Skin of body (tissue), 2 donors: Measurements from ENCODE around the gene LDLRAD3. TPM values are rescaled to one million over a fixed set of nuclear protein-coding genes. Genes with fewer than 3 reads are reported as not detected.

ENCODE experiments used
- DNase-seq: peaks from one replicate; lab custom pipeline; 2025; lab: John Stamatoyannopoulos, UW
- total RNA-seq: library from RNA; depleted of rRNA; stranded (reverse); fragments of >200 nt; gene quantifications from one replicate; pipeline ENCODE4 v1.2.3, GENCODE V29; 2014

The LDLRAD3 gene
- total RNA-seq, 1 donor from 2014 or later = 9.4 TPM

DNA sequence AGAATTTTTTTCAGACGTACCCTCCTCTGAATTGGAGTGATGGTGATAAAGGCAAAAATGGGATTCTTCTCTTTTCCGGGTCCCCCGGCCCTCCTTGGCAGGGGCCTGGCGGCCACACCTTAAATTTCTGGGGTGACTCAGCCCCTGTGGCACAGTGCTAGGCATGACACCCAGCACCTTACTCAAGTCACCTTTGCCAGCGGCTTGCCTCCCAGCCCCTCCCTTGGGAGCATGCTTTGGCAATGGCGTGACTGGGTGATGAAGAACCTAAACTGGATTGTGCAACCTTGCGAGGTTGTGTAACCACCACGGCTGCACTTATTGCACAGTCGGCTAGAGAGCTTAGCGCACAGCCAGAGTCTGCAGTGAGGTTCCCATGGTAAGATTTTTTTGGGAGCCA is 16.2 kb upstream of the LDLRAD3 start:
- no peak for DNase-seq

DNA sequence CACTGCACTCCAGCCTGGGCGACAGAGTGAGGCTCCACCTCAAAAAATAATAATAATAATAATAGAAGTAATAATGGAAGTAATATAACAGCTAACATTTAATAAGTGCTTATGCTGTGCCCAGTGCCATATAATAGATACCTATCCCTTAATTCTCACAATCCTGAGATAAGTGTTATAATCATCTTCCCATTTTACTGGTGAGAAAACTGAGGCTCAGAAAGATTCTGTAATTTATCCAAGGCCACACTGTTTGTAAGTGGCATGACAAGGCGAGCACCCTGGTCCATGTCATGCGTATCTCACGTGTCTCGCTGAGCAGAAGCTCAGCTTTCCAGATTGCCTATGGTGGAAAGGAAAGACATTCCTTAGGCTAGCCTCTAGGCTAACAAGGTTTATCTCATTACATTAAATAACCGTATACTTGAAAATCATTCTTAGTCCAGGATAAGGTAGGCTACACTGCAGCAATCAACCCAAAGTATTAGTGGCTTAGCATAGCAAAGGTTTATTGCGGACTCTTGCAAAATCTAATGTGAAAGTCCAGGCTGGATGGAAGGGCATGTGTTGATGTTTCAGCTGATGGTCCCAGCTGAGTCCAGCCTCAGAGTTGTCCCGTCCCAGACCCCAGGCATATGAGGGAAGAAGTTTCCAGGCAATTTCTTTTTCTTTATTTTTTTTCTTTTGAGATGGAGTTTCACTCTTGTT is 15.0 kb upstream of the LDLRAD3 start:
- no peak for DNase-seq

DNA sequence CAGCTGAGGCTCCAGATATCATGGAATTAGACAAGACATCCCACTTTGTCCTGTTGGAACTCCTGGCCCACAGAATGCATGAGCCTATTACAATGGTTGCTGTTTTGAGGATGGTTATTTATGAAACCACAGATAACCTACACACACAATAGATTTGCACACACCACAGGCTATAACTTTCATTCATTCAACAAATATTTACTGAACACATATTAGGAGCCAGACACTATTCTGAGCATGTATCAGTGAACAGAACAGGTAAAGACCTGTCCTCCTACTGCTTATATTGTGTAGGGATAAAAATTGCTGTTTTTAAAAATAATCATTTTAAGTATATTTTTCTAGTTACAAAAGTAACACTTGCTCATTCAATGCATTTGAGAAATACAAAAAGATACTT is 13.4 kb upstream of the LDLRAD3 start:
- DNase-seq = no peak

DNA sequence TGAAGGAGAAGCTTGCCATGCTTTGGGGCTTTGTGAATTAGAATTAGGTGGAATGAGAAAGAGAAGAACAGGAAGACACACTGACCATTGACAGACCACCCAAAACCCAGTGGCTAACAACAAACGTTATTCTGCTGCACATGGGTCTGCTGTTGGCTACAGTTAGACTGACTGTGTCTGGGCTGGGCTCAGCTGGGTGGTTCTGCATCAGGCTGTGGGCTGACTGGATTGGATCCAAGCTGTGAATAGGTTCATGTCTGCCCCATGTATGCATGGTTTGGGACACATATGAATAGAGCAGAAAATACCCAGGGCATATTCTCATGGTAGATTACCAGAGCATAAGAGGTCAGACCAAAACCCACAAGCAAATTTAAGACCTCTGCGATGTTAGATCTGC is 11.7 kb upstream of the LDLRAD3 start:
- no peak for DNase-seq

DNA sequence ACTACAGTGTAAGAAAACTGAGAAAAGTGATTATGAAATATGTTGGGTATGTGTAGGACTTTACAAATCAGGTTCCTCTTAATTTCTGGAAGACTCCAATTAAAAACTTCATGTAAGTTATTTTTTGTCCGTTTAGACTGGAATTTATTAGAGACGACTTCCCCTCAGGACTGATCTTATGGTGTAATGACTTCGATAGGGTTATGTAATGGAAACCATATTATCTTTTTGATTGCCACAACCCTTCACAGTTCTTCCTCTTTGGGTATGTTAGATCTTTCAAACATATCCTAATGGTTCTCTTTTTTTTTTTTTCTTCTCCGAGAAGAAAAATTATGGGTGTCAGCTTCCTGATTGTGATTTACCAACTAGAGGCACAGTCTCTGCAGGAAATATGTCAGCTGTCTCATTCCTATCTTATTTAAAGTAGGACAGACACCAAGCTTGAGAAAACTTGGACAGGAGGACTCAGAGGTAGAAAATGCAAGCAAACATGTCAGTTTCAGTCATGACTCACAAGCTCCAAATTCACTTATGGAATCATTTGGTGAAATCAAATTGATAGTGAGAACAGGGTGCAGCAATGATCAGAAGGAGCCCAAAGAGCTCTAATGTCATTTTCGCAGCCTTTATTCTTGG is 11.1 kb upstream of the LDLRAD3 start:
- DNase-seq = peak; percentile 71

DNA sequence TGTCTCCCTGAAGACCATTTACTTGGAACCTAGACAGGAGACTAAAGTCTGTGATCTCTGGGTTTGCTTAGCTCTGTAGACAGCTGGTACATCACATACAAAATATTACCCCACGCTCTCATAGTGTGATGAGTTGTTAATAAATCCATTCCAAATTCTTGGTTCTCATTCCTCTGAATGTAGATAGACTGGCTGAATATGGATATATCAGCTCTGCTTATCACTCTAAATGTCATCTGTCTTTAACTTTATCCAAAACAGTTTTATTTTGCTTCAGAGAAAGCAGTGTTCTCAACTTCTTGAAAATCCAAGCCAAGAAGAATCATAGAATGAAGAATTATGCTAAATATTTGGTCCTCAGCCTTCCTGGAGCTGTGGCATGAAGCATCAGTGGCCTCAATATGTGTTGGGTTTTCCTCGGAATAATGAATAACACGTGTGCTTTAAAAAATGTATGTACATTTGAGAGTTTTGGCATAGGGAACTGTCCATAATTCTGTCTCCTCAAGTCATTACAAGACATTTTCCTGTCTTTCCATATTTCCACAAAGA is 10.5 kb upstream of the LDLRAD3 start:
- peak; percentile 92 for DNase-seq

DNA sequence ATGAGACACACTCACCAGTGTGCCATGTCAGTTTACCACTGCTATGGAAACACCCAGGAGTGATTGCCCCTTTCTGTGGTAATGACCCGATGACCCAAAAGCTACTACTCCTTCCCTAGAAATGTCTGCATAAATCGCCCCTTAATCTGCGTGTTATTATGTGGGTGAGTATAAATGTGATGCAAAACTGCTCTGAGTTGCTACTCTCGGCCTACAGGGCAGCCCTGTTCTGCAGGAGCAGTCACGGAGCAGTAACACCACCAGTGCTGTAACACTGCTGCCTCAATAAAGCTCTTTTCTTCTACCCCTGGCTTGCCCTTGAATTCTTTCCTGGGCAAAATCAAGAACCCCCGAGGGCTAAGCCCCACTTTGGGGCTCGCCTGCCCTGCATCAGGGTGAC is 9.6 kb upstream of the LDLRAD3 start:
- no peak for DNase-seq

DNA sequence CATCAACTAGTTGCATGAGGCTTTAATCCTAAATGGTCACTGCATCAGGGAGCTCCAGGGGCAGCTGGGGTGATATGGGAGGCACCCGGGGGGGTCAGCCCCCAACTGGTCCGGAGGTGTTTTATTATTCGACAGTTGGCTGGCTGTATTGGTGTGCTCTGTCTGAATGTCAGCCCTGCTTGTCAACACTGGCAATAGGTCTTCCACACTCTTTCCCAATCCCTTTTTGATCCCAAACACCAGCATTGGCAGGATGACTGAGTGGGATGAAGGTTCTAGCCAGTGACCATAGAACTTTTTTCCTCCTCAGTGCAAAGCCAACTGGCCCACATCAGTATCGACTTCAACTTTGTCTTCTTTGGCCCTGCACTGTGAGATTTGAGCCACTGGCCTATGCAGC is 8.9 kb upstream of the LDLRAD3 start:
- DNase-seq = no peak

DNA sequence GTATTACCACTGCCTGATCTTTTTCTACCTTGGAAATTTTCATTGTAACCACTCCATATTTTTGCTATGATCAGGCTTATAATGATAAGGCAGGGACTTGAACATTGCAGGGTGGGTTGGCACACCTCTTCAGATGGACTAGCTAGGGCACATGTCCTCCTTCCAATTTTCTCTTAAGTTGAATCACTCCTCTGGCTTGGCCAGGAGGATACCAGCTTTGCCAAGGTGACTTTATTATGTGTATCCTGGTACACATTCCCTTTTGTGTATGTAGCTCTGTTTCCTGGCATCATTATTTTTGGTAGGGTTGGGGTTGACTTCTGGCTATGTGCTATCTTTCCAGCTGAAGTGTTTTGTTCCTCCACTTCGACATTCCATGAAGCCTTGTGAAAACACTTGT is 8.5 kb upstream of the LDLRAD3 start:
- DNase-seq = no peak

DNA sequence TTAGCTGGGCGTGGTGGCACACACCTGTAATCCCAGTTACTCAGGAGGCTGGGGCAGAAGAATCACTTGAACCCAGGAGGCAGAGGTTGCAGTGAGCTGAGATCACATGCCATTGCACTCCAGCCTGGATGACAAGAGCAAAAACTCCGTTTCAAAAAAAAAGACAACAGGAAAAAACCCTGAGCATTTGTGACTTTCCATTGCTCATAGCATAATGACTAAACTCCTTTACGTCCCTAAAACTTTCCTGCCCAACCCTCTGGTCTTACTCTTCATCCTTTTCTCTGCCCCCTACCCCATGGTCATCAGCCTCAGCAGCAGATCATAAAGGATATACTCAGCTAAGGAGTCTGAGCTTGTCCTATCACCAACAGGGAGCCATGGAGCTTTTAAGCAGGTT is 6.8 kb upstream of the LDLRAD3 start:
- no peak for DNase-seq

DNA sequence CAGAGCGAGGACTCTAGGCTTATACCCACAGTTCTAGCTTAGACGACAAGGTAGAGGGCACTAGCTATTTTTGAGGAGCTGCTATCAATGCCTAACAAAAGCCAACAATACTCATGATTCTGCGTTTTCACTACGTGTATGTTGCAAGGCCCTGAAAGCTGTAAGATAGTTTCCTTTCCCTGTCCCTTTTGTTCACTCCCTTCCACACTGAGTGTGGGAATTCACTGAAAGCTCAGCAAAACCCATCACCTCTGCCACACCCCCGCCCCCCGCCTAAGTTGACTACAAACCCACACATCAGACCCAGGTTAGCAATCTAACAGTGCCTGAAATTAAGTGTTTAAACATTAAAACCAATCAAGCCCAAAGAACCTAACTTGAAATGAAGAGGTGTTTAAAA is 6.2 kb upstream of the LDLRAD3 start:
- DNase-seq = no peak

DNA sequence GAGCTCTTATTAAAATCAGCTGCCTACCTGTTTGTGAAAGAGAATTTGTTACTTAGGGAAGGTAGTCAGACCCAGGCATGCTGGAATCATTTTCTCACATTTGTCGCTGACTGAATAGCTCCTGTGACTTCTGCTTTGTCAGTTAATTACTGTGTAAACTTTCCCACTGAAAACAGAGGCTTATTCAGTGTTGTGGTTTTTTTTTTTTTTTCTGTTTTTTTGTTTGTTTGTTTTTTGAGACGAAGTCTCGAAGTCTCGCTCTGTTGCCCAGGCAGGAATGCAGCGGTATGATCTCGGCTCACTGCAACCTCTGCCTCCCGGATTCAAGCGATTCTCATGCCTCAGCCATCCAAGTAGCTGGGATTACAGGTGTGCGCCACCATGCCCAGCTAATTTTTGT is 5.6 kb upstream of the LDLRAD3 start:
- no peak for DNase-seq

DNA sequence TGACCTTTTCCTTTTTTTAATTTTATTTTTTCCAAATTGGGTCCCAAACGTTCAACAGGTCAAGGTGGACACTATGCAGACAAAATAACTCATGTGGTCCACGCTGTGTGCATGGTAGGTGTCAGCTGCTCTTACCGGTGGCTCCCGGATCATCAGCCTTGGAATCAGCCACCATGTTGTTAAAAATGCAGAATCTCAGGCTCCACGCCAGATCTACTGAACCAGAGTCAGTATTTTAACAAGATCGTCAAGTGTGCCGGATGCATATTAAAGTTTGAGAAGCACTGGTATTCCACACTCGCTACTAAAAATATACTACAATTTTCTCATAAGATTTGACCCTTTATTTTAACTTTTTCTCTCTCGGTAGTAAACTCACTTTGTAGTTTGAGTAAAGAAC is 553 bp upstream of the LDLRAD3 start:
- no peak for DNase-seq

DNA sequence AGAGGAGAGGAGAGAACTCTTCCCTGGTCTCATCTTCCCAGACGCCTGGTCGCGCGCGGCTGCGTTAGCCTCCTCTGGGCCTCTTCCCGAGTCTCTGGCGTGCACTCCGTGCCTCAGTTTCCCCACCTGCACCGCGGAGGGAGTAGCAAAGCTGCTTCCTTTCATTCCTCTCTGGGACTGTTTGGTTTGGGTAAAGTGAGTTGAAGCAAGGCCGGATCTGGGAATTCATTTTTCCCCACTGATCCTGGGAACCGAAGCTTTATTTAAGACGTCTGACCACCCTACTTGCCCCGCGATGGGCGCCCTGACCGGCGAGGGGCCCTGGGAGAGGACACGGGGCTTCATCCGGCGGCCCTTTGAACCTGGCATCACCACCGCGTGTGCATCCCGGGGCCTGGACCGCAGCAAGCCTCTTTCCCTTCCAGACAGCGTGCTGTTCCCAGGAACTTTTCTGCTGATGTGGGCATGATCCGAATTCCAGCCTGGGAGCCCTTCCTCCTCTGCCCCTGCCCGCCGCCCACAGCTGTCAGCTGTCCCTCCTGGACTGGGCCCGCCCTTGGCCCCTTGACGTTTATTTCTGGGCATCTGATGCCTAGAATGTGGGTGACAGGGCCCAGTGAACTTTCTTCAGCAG is 758 bp downstream of the LDLRAD3 start:
- no peak for DNase-seq

DNA sequence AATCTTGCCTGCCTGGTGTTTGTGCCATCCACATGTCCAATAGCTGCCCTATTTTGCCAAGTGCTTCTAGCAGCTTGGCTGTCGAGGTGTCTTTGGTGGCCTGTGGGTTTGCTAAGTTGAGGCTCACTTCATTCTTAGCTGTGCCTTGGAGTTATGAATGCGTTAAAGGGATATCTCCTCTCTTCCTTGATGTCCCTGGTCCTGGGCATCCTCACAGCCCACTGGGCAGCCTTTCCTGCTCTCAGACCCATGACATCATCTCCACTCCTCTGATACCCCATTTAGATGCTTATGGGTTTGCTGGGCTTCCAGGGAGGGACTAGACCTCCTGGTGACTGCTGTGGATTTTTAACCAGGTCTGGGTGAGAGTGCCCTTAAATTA is 1.3 kb downstream of the LDLRAD3 start:
- DNase-seq = no peak

DNA sequence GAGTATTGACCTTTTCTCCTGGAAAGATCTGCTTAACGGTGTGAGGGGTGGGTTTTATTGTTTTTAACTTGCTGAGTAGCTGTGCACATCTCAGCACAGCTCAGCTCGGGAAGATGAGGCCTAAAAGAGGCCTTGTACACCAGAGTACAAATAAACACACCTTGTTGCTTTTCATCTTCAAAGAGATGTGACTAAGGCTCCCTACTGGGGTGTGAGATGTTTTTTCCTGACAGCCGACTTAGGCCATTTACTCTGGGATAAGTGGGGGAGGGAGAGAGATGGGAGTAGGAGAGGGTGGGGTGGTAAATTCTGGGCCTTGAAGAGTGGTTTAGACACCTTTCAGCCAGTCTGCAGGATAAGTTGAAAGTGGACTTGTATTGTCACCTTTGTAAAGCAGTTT is 2.9 kb downstream of the LDLRAD3 start:
- DNase-seq = no peak

DNA sequence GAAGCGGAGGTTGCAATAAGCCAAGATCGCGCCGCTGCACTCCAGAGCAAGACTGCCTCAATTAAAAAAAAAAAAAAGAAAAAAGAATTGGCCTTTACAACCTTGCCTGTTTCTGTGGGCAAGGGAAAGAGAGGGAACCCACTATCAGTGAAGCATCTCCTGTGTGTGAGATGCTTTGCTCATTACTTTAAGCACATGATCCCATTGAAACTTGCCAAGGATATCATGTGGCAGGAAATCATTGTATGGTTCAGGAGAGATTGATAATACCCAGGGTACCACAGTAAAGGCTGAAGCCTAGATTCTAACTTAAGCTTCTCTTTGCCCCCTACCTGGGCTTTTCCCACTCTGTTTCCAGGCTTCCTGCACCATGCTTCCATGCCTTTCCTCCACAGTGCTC is 3.6 kb downstream of the LDLRAD3 start:
- no peak for DNase-seq

DNA sequence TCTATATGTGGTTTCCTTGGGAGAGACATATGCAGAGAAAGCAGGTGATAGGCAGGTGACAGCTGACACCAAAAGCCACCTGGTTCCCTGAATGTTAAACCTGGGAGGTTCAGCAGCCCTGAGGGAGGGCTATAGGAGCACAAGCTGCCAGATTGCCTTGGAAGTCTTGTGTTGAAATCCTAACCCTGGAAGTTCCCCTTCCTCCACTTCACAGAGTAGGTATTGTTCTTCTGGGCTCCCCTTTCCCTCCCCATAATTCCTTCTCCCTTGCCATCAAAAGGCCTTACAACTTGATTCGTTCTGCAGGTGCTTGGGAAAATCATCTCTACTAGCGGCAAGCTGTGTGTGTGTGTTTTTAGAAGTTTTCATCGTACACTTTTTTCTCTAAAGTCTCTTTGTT is 5.4 kb downstream of the LDLRAD3 start:
- DNase-seq = no peak

DNA sequence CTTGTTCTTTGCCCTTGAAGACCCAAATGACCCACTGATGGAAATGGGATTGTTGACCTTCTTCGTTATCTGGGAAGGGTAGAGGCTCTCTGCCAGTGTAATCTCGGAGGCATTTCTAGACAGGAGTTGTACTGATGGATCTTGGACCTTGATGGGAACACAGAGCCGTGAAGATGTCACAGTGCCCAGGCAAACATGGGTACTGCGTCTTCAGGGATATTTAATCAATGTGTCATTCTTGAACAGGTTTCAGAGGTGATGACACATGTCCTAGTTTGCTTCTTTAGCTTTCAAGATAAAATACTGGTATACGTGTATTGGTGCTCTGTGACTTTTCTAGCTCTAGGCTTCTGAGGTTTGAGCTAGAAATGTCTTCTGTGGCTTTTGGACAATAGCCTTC is 6.2 kb downstream of the LDLRAD3 start:
- no peak for DNase-seq

DNA sequence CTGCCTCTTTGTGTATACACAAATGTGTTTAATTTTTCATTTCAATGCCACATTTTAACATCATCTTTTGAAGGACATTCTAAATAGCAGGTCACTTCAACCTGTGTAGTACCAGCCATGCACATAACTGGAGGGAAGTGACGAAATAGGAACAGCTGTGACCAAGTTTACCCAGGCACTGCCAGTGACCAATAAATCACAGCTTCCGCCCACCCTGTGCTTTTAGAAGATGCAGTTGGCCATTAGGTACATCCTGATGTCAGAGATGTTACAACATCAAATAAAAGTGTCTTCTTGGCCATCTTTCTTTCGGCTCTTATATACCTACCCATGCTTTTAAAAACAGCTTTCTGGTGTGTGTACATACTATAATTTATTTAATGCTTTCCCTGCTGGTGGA is 7.8 kb downstream of the LDLRAD3 start:
- no peak for DNase-seq

DNA sequence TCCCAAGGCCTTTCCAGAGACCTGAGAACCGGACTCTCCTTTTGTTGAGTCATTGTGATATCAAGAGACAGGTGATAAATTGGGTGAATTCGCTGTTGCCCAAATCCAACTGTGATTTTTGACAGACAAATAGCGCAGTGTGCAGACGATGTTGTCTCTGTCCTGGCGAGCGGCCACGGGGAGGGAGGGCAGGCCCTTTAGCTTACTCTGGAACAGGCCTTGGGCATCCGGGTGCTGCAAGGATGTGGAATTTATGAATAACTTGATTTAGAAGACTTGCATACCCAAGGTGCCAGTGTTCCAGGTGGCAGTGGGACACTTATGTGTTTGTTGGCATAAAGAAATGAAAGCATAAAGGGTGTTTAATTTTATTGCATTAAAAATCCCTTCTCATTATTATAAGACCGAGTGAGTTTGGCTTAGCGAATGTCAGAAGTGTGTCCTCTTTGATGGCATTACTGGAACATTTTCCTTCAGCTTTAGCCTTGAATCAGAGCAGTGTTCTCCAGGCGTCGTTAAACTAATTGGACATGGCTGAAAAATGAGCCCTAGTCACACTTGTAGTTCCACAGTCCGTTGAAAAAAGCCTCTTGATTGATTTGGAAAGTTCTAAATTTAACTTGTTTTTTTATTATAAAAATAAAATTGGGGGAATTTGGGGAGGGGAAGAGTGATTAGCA is 9.4 kb downstream of the LDLRAD3 start:
- no peak for DNase-seq

DNA sequence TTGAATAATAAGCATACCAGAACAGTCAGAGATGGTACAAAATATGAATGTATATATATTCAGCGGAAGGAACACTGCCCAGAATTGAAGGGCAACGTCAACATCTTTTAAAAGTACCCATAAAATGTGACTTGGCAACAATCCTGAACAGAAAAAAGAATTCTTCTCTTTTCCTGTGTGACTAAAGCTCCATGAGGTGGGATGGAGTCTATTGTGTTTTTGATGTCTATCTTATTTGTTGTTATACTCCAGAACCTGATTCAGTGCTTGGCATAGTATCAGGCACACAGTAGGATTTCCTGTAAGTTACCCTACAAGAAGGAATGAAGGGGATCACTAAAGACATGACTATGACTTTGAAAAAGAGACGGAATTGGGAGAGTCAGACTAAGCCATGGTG is 10.3 kb downstream of the LDLRAD3 start:
- DNase-seq = no peak
